GM23338 (cell line): ENCODE measurements around the gene SCGB3A2. TPM values are rescaled to one million over a fixed set of nuclear protein-coding genes. Genes with fewer than 3 reads are reported as not detected.

Source experiments
- CREB1 ChIP-seq: fragments of 250-450 bp; sonication (Bioruptor Pico); IDR thresholded peaks from 2 replicates; pipeline ENCODE4 v1.5.0; 2020; ENCODE audit warnings: low read depth, mild to moderate bottlenecking, moderate library complexity
- CTCF ChIP-seq, 2 experiments: fragments of 200-600 bp in 1 of 2; sonication (generic) in 1 of 2; conservative IDR thresholded peaks; 2 replicates each; pipeline versions ENCODE4 v1.5.1 to v1.6.1; 2016 to 2017; ENCODE audit warnings: antibody characterized with exemption in 2 of 2, low read depth in 2 of 2, mild to moderate bottlenecking in 2 of 2, moderate library complexity in 1 of 2
- EZH2phosphoT487 ChIP-seq: fragments of 200-600 bp; sonication (generic); IDR thresholded peaks from one replicate; pipeline ENCODE4 v1.8.1; 2018; ENCODE audit warnings: antibody characterized with exemption; ENCODE audit not compliant: unreplicated experiment
- JUNB ChIP-seq: IDR thresholded peaks from one replicate; pipeline ENCODE4 v1.6.1; 2016; ENCODE audit warnings: antibody characterized with exemption; ENCODE audit not compliant: unreplicated experiment
- POLR2AphosphoS5 ChIP-seq: IDR thresholded peaks from 2 replicates; pipeline ENCODE4 v1.6.1; 2016; ENCODE audit warnings: antibody characterized with exemption, low read depth
- STAT1 ChIP-seq: IDR thresholded peaks from one replicate; pipeline ENCODE4 v1.6.1; 2016; ENCODE audit warnings: antibody characterized with exemption; ENCODE audit not compliant: unreplicated experiment
- polyA plus RNA-seq: library from polyadenylated mRNA; unstranded; fragments of >200 nt; fragmentation: Nextera tagmentation; extraction: Ambion mirVana; gene quantifications from 2 replicates; pipeline ENCODE4 v1.2.1, GENCODE V29; 2016
- total RNA-seq: library from RNA; depleted of rRNA; stranded (reverse); fragments of >200 nt; shearing (Covaris generic); gene quantifications from 2 replicates; pipeline ENCODE4 v1.2.3, GENCODE V29; 2014
- TF ChIP-seq, protein P1 (sequence below): fragments of 250-450 bp; sonication (Bioruptor Pico); IDR thresholded peaks from 2 replicates; pipeline ENCODE4 v1.5.0; 2020; ENCODE audit warnings: mild to moderate bottlenecking, moderate library complexity
- TF ChIP-seq, protein P2 (sequence below): IDR thresholded peaks from 2 replicates; pipeline ENCODE4 v1.6.1; 2016; ENCODE audit warnings: antibody characterized with exemption
- TF ChIP-seq, protein P3 (sequence below): IDR thresholded peaks from one replicate; pipeline ENCODE4 v1.6.1; 2018; ENCODE audit warnings: antibody characterized with exemption; ENCODE audit not compliant: unreplicated experiment

SCGB3A2 gene
- total and polyA plus RNA-seq, 2 experiments from 2014 or later = 36.1 to 256 TPM

- TF ChIP-seq, protein P1, sequence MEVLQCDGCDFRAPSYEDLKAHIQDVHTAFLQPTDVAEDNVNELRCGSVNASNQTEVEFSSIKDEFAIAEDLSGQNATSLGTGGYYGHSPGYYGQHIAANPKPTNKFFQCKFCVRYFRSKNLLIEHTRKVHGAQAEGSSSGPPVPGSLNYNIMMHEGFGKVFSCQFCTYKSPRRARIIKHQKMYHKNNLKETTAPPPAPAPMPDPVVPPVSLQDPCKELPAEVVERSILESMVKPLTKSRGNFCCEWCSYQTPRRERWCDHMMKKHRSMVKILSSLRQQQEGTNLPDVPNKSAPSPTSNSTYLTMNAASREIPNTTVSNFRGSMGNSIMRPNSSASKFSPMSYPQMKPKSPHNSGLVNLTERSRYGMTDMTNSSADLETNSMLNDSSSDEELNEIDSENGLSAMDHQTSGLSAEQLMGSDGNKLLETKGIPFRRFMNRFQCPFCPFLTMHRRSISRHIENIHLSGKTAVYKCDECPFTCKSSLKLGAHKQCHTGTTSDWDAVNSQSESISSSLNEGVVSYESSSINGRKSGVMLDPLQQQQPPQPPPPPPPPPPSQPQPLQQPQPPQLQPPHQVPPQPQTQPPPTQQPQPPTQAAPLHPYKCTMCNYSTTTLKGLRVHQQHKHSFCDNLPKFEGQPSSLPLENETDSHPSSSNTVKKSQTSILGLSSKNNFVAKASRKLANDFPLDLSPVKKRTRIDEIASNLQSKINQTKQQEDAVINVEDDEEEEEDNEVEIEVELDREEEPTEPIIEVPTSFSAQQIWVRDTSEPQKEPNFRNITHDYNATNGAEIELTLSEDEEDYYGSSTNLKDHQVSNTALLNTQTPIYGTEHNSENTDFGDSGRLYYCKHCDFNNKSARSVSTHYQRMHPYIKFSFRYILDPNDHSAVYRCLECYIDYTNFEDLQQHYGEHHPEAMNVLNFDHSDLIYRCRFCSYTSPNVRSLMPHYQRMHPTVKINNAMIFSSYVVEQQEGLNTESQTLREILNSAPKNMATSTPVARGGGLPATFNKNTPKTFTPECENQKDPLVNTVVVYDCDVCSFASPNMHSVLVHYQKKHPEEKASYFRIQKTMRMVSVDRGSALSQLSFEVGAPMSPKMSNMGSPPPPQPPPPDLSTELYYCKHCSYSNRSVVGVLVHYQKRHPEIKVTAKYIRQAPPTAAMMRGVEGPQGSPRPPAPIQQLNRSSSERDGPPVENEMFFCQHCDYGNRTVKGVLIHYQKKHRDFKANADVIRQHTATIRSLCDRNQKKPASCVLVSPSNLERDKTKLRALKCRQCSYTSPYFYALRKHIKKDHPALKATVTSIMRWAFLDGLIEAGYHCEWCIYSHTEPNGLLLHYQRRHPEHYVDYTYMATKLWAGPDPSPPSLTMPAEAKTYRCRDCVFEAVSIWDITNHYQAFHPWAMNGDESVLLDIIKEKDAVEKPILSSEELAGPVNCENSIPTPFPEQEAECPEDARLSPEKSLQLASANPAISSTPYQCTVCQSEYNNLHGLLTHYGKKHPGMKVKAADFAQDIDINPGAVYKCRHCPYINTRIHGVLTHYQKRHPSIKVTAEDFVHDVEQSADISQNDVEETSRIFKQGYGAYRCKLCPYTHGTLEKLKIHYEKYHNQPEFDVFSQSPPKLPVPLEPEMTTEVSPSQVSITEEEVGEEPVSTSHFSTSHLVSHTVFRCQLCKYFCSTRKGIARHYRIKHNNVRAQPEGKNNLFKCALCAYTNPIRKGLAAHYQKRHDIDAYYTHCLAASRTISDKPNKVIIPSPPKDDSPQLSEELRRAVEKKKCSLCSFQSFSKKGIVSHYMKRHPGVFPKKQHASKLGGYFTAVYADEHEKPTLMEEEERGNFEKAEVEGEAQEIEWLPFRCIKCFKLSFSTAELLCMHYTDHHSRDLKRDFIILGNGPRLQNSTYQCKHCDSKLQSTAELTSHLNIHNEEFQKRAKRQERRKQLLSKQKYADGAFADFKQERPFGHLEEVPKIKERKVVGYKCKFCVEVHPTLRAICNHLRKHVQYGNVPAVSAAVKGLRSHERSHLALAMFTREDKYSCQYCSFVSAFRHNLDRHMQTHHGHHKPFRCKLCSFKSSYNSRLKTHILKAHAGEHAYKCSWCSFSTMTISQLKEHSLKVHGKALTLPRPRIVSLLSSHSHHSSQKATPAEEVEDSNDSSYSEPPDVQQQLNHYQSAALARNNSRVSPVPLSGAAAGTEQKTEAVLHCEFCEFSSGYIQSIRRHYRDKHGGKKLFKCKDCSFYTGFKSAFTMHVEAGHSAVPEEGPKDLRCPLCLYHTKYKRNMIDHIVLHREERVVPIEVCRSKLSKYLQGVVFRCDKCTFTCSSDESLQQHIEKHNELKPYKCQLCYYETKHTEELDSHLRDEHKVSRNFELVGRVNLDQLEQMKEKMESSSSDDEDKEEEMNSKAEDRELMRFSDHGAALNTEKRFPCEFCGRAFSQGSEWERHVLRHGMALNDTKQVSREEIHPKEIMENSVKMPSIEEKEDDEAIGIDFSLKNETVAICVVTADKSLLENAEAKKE = no peak
- TF ChIP-seq CREB1 (CRISPR knock-in tag) (no peak), POLR2AphosphoS5 (no peak), EZH2phosphoT487 (no peak), CTCF (conservative IDR thresholded peaks at IDR 0.05; ENCODE audit: low read depth in 2 of 2) (no peak), JUNB (no peak), STAT1 (no peak)
- TF ChIP-seq, protein P2, sequence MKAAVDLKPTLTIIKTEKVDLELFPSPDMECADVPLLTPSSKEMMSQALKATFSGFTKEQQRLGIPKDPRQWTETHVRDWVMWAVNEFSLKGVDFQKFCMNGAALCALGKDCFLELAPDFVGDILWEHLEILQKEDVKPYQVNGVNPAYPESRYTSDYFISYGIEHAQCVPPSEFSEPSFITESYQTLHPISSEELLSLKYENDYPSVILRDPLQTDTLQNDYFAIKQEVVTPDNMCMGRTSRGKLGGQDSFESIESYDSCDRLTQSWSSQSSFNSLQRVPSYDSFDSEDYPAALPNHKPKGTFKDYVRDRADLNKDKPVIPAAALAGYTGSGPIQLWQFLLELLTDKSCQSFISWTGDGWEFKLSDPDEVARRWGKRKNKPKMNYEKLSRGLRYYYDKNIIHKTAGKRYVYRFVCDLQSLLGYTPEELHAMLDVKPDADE = no peak
- TF ChIP-seq, protein P3, sequence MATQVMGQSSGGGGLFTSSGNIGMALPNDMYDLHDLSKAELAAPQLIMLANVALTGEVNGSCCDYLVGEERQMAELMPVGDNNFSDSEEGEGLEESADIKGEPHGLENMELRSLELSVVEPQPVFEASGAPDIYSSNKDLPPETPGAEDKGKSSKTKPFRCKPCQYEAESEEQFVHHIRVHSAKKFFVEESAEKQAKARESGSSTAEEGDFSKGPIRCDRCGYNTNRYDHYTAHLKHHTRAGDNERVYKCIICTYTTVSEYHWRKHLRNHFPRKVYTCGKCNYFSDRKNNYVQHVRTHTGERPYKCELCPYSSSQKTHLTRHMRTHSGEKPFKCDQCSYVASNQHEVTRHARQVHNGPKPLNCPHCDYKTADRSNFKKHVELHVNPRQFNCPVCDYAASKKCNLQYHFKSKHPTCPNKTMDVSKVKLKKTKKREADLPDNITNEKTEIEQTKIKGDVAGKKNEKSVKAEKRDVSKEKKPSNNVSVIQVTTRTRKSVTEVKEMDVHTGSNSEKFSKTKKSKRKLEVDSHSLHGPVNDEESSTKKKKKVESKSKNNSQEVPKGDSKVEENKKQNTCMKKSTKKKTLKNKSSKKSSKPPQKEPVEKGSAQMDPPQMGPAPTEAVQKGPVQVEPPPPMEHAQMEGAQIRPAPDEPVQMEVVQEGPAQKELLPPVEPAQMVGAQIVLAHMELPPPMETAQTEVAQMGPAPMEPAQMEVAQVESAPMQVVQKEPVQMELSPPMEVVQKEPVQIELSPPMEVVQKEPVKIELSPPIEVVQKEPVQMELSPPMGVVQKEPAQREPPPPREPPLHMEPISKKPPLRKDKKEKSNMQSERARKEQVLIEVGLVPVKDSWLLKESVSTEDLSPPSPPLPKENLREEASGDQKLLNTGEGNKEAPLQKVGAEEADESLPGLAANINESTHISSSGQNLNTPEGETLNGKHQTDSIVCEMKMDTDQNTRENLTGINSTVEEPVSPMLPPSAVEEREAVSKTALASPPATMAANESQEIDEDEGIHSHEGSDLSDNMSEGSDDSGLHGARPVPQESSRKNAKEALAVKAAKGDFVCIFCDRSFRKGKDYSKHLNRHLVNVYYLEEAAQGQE = no peak
Measured at GRCh38 chr5:147844846-147845245, 33.7 kb upstream of the SCGB3A2 start (continued).
